ENCODE measurements around the gene TSNAXIP1. TPM values are rescaled to one million over a fixed set of nuclear protein-coding genes. Genes with fewer than 3 reads are reported as not detected.
"Not testable (repeated sequence)": the region's sequence is repeated elsewhere in the genome, so short reads cannot be mapped to it uniquely, and the experiment has no call there.

TSNAXIP1 gene
- total RNA-seq, 1 donor from 2014 or later, result 0.52 TPM

GRCh38 chr16:67825906-67826305, 19.2 kb downstream of the TSNAXIP1 start:
- no peak for DNase-seq (ENCODE audit: low spot score)

GRCh38 chr16:67828651-67829050, 22.0 kb downstream of the TSNAXIP1 start:
- no peak for DNase-seq (ENCODE audit: low spot score)
- no peak overlapping the region for H3K27ac Mint-ChIP-seq

More at GRCh38 chr16:67825906-67826305, 19.2 kb downstream of the TSNAXIP1 start:
- Mint-ChIP-seq H3K36me3 (ENCODE audit: low read depth) (peaks cover 10% of the 10 kb centered on the region), H3K9me3 (no peaks in the 10 kb centered on the region), H3K4me3 (no peak overlapping the region), H3K27ac (no peak overlapping the region), H3K27me3 (ENCODE audit: insufficient read depth) (no peaks in the 10 kb centered on the region), H3K4me1 (ENCODE audit: low read depth) (no peaks in the 10 kb centered on the region)
- intact Hi-C loops (cut with micrococcal nuclease), result no loop called here

GRCh38 chr16:67833030-67833414, 26.3 kb downstream of the TSNAXIP1 start:
- Mint-ChIP-seq H3K27ac (peak overlapping the region; percentile 89), H3K9me3 (no peaks in the 10 kb centered on the region), H3K4me1 (ENCODE audit: low read depth) (peaks cover 18% of the 10 kb centered on the region), H3K27me3 (ENCODE audit: insufficient read depth) (peaks cover 5% of the 10 kb centered on the region), H3K36me3 (ENCODE audit: low read depth) (peaks cover 12% of the 10 kb centered on the region), H3K4me3 (peak overlapping the region; percentile 94)
- intact Hi-C loops (cut with micrococcal nuclease), result loop anchor here (5.0 kb wide), 1 partner anchor 39 kb away; the partner anchor contains the start of gene EDC4
- DNase-seq (ENCODE audit: low spot score), result no peak

More at GRCh38 chr16:67828651-67829050, 22.0 kb downstream of the TSNAXIP1 start:
- Mint-ChIP-seq H3K27me3 (ENCODE audit: insufficient read depth) (no peaks in the 10 kb centered on the region), H3K4me3 (no peak overlapping the region), H3K36me3 (ENCODE audit: low read depth) (peaks cover 15% of the 10 kb centered on the region), H3K4me1 (ENCODE audit: low read depth) (peaks cover 13% of the 10 kb centered on the region), H3K9me3 (no peaks in the 10 kb centered on the region)
- intact Hi-C loops (cut with micrococcal nuclease), result no loop called here

- H3K27ac Mint-ChIP-seq, result peak overlapping the region; percentile 89
- H3K4me3 Mint-ChIP-seq, result peak overlapping the region; percentile 94
- peaks cover 5% of the 10 kb centered on the region for H3K27me3 Mint-ChIP-seq (ENCODE audit: insufficient read depth)
- DNase-seq (ENCODE audit: low spot score), result peak; percentile 94
- no peaks in the 10 kb centered on the region for H3K9me3 Mint-ChIP-seq
- peaks cover 11% of the 10 kb centered on the region for H3K36me3 Mint-ChIP-seq (ENCODE audit: low read depth)
- intact Hi-C loops (cut with micrococcal nuclease), result loop anchor here (1.0 to 5.0 kb wide), 3 partner anchors 9 to 39 kb away; partner anchors contain the start of genes EDC4, NUTF2 and THAP11
- peaks cover 18% of the 10 kb centered on the region for H3K4me1 Mint-ChIP-seq (ENCODE audit: low read depth)
Observed at GRCh38 chr16:67833415-67834241, 26.9 kb downstream of the TSNAXIP1 start.

- Mint-ChIP-seq H3K27ac (no peak overlapping the region), H3K36me3 (ENCODE audit: low read depth) (peaks cover 11% of the 10 kb centered on the region), H3K27me3 (ENCODE audit: insufficient read depth) (peaks cover 5% of the 10 kb centered on the region), H3K4me3 (peak overlapping the region; percentile 94), H3K9me3 (no peaks in the 10 kb centered on the region), H3K4me1 (ENCODE audit: low read depth) (peaks cover 18% of the 10 kb centered on the region)
- intact Hi-C loops (cut with micrococcal nuclease), result loop anchor here (1.0 to 5.0 kb wide), 3 partner anchors 8 to 38 kb away; partner anchors contain the start of genes EDC4, NUTF2 and THAP11
- DNase-seq (ENCODE audit: low spot score), result no peak
Observed at GRCh38 chr16:67834242-67834614, 27.5 kb downstream of the TSNAXIP1 start.

GRCh38 chr16:67837190-67837589, 30.5 kb downstream of the TSNAXIP1 start:
- H3K36me3 Mint-ChIP-seq (ENCODE audit: low read depth); H3K9me3 Mint-ChIP-seq; DNase-seq (ENCODE audit: low spot score); H3K27ac Mint-ChIP-seq; H3K4me3 Mint-ChIP-seq; intact Hi-C loops (cut with micrococcal nuclease); H3K27me3 Mint-ChIP-seq (ENCODE audit: insufficient read depth): not testable (repeated sequence)
- peaks cover 24% of the 10 kb centered on the region for H3K4me1 Mint-ChIP-seq (ENCODE audit: low read depth)

GRCh38 chr16:67837811-67838210, 31.1 kb downstream of the TSNAXIP1 start:
- no peak overlapping the region for H3K4me3 Mint-ChIP-seq
- H3K36me3 Mint-ChIP-seq (ENCODE audit: low read depth), result no peaks in the 10 kb centered on the region
- peaks cover 18% of the 10 kb centered on the region for H3K4me1 Mint-ChIP-seq (ENCODE audit: low read depth)
- H3K9me3 Mint-ChIP-seq, result no peaks in the 10 kb centered on the region
- DNase-seq (ENCODE audit: low spot score), result no peak
- peaks cover 5% of the 10 kb centered on the region for H3K27me3 Mint-ChIP-seq (ENCODE audit: insufficient read depth)
- H3K27ac Mint-ChIP-seq, result no peak overlapping the region
- intact Hi-C loops (cut with micrococcal nuclease), result no loop called here

- Mint-ChIP-seq H3K27me3 (ENCODE audit: insufficient read depth) (peaks cover 5% of the 10 kb centered on the region), H3K4me3 (peak overlapping the region; percentile 93), H3K36me3 (ENCODE audit: low read depth) (no peaks in the 10 kb centered on the region), H3K9me3 (no peaks in the 10 kb centered on the region), H3K4me1 (ENCODE audit: low read depth) (peaks cover 33% of the 10 kb centered on the region), H3K27ac (peak overlapping the region; percentile 96)
- no peak for DNase-seq (ENCODE audit: low spot score)
- intact Hi-C loops (cut with micrococcal nuclease), result loop anchor here (1.0 to 10.0 kb wide), 2 partner anchors 52 to 473 kb away; partner anchors contain the start of genes PRMT7, PSKH1 and SLC7A6OS
Observed at GRCh38 chr16:67841198-67841815, 34.6 kb downstream of the TSNAXIP1 start.

GRCh38 chr16:67841816-67842508, 35.3 kb downstream of the TSNAXIP1 start, which contains the start of gene THAP11:
Gene THAP11 (plus strand): TSS chr16:67842320. CDS start chr16:67842555, 235 bp downstream.
- peaks cover 33% of the 10 kb centered on the region for H3K4me1 Mint-ChIP-seq (ENCODE audit: low read depth)
- intact Hi-C loops (cut with micrococcal nuclease), result loop anchor here (1.0 to 10.0 kb wide), 10 partner anchors 8 to 473 kb away; partner anchors contain the start of genes ACD, CTCF, EDC4 and PARD6A
- no peaks in the 10 kb centered on the region for H3K9me3 Mint-ChIP-seq
- peaks cover 5% of the 10 kb centered on the region for H3K27me3 Mint-ChIP-seq (ENCODE audit: insufficient read depth)
- peak within 1 kb of the TSS; percentile 96 for H3K27ac Mint-ChIP-seq
- peak within 1 kb of the TSS; percentile 93 for H3K4me3 Mint-ChIP-seq
- DNase-seq (ENCODE audit: low spot score), result peak; percentile 92
- H3K36me3 Mint-ChIP-seq (ENCODE audit: low read depth), result no peaks in the 10 kb centered on the region

- Mint-ChIP-seq H3K27ac (peak overlapping the region; percentile 86), H3K4me1 (ENCODE audit: low read depth) (peaks cover 36% of the 10 kb centered on the region), H3K4me3 (peak overlapping the region; percentile 89), H3K36me3 (ENCODE audit: low read depth) (no peaks in the 10 kb centered on the region), H3K9me3 (no peaks in the 10 kb centered on the region), H3K27me3 (ENCODE audit: insufficient read depth) (peaks cover 3% of the 10 kb centered on the region)
- intact Hi-C loops (cut with micrococcal nuclease), result loop anchor here (1.0 to 10.0 kb wide), 9 partner anchors 8 to 472 kb away; partner anchors contain the start of genes ACD, CTCF, EDC4 and PARD6A
- peak; percentile 59 for DNase-seq (ENCODE audit: low spot score)
Observed at GRCh38 chr16:67842509-67843342, 36.0 kb downstream of the TSNAXIP1 start.

GRCh38 chr16:67843343-67843765, 36.7 kb downstream of the TSNAXIP1 start:
- H3K4me1 Mint-ChIP-seq (ENCODE audit: low read depth), result peaks cover 39% of the 10 kb centered on the region
- H3K4me3 Mint-ChIP-seq, result peak overlapping the region; percentile 89
- DNase-seq (ENCODE audit: low spot score), result no peak
- no peaks in the 10 kb centered on the region for H3K9me3 Mint-ChIP-seq
- H3K36me3 Mint-ChIP-seq (ENCODE audit: low read depth), result no peaks in the 10 kb centered on the region
- intact Hi-C loops (cut with micrococcal nuclease), result loop anchor here (2.0 to 10.0 kb wide), 3 partner anchors 91 to 471 kb away; partner anchors contain the start of genes ACD, PARD6A, PRMT7 and SLC7A6OS
- no peaks in the 10 kb centered on the region for H3K27me3 Mint-ChIP-seq (ENCODE audit: insufficient read depth)
- peak overlapping the region; percentile 86 for H3K27ac Mint-ChIP-seq

Data from activated T-helper 1 cell treated with anti-CD3 and anti-CD28 coated beads, Interleukin-12 subunit alpha, Interleukin-12 subunit beta, Interleukin-2, Interleukin-4 antibody, amounts not matched to agents 30 ng/mL and 10 ng/mL and 1 ng/mL, durations not matched to agents 14 hours and 24 hours and 36 hours (primary cell).